Measurements from ENCODE around the gene ZNF541. TPM values are rescaled to one million over a fixed set of nuclear protein-coding genes. Genes with fewer than 3 reads are reported as not detected.

Gene ZNF541
- total and polyA plus RNA-seq, 10 of the 15 experiments (the other 5 are each of a cell fraction or from before 2014, with no cell fraction given) = 0.03 to 0.12 (median 0.07) TPM; not detected in 4

GRCh38 chr19:47608969-47609905 is 36.3 kb upstream of the ZNF541 start, which contains the start of gene BICRA:
Gene BICRA, plus strand, starts transcription at chr19:47609134. Its CDS starts 64,441 bp downstream, at chr19:47673575.
- BruUV-seq (replicated peaks) = no TSS peak
- H3K9ac ChIP-seq (ENCODE audit: control insufficient read depth, insufficient read depth, low read length) = peak within 1 kb of the TSS; percentile 96
- no peaks in the 10 kb centered on the region for H3K9me3 ChIP-seq (replicated peaks; ENCODE audit: control insufficient read depth, insufficient read depth, low read length)
- RAD21 ChIA-PET (ENCODE audit: unreplicated experiment) = interaction anchor here (0.6 to 2.0 kb wide), 3 partner anchors 94 to 174 kb away, joined by 3 to 6 read pairs (median 6); partner anchors contain the start of gene NAPA
- FAIRE-seq (peak; percentile 44), DNase-seq (ENCODE audit: low read depth, low spot score) (no peak), ATAC-seq (peak; percentile 29)
- H2AFZ ChIP-seq (ENCODE audit: control insufficient read depth, low read depth, low read length) = peak within 1 kb of the TSS; percentile 89
- CTCF ChIA-PET = interaction anchor here (1.2 kb wide), 1 partner anchor 93 kb away, joined by 3 read pairs; no protein-coding TSS in a partner anchor
- H3K27me3 ChIP-seq (replicated peaks in 1 of 2; ENCODE audit: control insufficient read depth in 2 of 2, insufficient read depth in 2 of 2, low read length in 1 of 2) = no peaks in the 10 kb centered on the region
- peak within 1 kb of the TSS; percentile 97 for H3K4me3 ChIP-seq
- under 1% methylated on average over 33 of the region's 94 CpGs for WGBS (ENCODE audit: insufficient coverage, insufficient replicate concordance, low lambda C conversion rate, missing lambda C conversion rate)
- intact Hi-C loops (cut with micrococcal nuclease; ENCODE audit: unreplicated experiment) (loop anchor here (1.0 kb wide), 2 partner anchors 9 to 94 kb away; partner anchors contain the start of gene NAPA), in situ Hi-C loops (cut with MboI) (no loop called here)
- POLR2A ChIA-PET = interaction anchor here (1.0 to 2.5 kb wide), 3 partner anchors 9 to 94 kb away, joined by 5 to 14 read pairs (median 6); partner anchors contain the start of gene NAPA
- H3K4me1 ChIP-seq (ENCODE audit: control insufficient read depth, insufficient read depth, low read length) = peaks cover 8% of the 10 kb centered on the region; the same call in 1 of the 2 replicates
- H3K27ac ChIP-seq (ENCODE audit: control insufficient read depth, insufficient read depth) = peak within 1 kb of the TSS; percentile 94
- peak; percentile 27; the same call in 1 of the 2 replicates for TF ChIP-seq CREM (IDR thresholded peaks at IDR 0.05; ENCODE audit: low read depth)
- TF ChIP-seq BHLHE40 (IDR thresholded peaks at IDR 0.05; ENCODE audit: borderline replicate concordance in 1 of 2, low read depth in 2 of 2, low read length in 1 of 2) = peak in 1 of 2 experiments; percentile 52; a peak in 1 of 4 replicates
- no peak for TF ChIP-seq IRF5 (IDR thresholded peaks at IDR 0.05; ENCODE audit: borderline replicate concordance)
- TF ChIP-seq TAF1 (IDR thresholded peaks at IDR 0.05; ENCODE audit: borderline replicate concordance, low read depth, low read length) = peak; percentile 66; the same call in 1 of the 2 replicates
- TF ChIP-seq SMARCA5 (IDR thresholded peaks at IDR 0.05) = 0 out of 2 replicates have a peak, but pooled peaks have one; percentile 18
- TF ChIP-seq TCF3 (IDR thresholded peaks at IDR 0.05; ENCODE audit: borderline replicate concordance, insufficient read depth, low read depth, low read length) = 0 out of 2 replicates have a peak, but pooled peaks have one; percentile 9
- TF ChIP-seq YY1 (IDR thresholded peaks at IDR 0.05; ENCODE audit: low read depth, low read length) = peak; percentile 58; the same call in 1 of the 2 replicates
- TF ChIP-seq NR2C1 (IDR thresholded peaks at IDR 0.05) = 0 out of 2 replicates have a peak, but pooled peaks have one; percentile 1
- 0 out of 2 replicates have a peak, but pooled peaks have one; percentile 11 for TF ChIP-seq MYB (IDR thresholded peaks at IDR 0.05; ENCODE audit: borderline replicate concordance, low read depth, low read length)
- peak; percentile 78 for TF ChIP-seq CBFB (IDR thresholded peaks at IDR 0.05; ENCODE audit: low read depth)
- no peak for TF ChIP-seq E2F4 (IDR thresholded peaks at IDR 0.05; ENCODE audit: low read depth, low read length)
- peak; percentile 15; the same call in 1 of the 2 replicates for TF ChIP-seq ZNF687 (IDR thresholded peaks at IDR 0.05)
- TF ChIP-seq ATF3 (IDR thresholded peaks at IDR 0.05; ENCODE audit: borderline replicate concordance, extremely low read depth, low read depth, low read length) = no peak
- 0 out of 2 replicates have a peak, but pooled peaks have one; percentile 13 for TF ChIP-seq TCF12 (IDR thresholded peaks at IDR 0.05; ENCODE audit: low read depth, low read length)
- peaks cover 48% of the 10 kb centered on the region for H3K79me2 ChIP-seq (ENCODE audit: control insufficient read depth, insufficient read depth, low read length)
- no peaks in the 10 kb centered on the region; the same call in 1 of the 2 replicates for H4K20me1 ChIP-seq (ENCODE audit: control insufficient read depth, insufficient read depth)
- SMC1A ChIA-PET (ENCODE audit: uncharacterized antibody, unreplicated experiment) = interaction anchor here (1.2 kb wide), 1 partner anchor 11 kb away, joined by 3 read pairs; no protein-coding TSS in a partner anchor
- H3K4me2 ChIP-seq (ENCODE audit: control insufficient read depth, insufficient read depth) = peak within 1 kb of the TSS; percentile 84
- H3K36me3 ChIP-seq (ENCODE audit: control insufficient read depth in 2 of 2, insufficient read depth in 2 of 2, low read length in 1 of 2) = no peaks in the 10 kb centered on the region
